Measurements from ENCODE around the gene PLPPR3.
"Not testable (repeated sequence)": the region's sequence is repeated elsewhere in the genome, so short reads cannot be mapped to it uniquely, and the experiment has no call there.

Gene PLPPR3

GRCh38 chr19:853014-853585, 31.3 kb upstream of the PLPPR3 start:
- DNase-seq: no peak

- no peak for DNase-seq
Measured at GRCh38 chr19:852136-853013, 30.6 kb upstream of the PLPPR3 start, which contains the start of gene ELANE. TSS of gene ELANE (plus strand) at chr19:852303. CDS start at chr19:852329, 26 bp downstream.

- DNase-seq: no peak
Measured at GRCh38 chr19:850979-851335, 29.2 kb upstream of the PLPPR3 start.

DNA sequence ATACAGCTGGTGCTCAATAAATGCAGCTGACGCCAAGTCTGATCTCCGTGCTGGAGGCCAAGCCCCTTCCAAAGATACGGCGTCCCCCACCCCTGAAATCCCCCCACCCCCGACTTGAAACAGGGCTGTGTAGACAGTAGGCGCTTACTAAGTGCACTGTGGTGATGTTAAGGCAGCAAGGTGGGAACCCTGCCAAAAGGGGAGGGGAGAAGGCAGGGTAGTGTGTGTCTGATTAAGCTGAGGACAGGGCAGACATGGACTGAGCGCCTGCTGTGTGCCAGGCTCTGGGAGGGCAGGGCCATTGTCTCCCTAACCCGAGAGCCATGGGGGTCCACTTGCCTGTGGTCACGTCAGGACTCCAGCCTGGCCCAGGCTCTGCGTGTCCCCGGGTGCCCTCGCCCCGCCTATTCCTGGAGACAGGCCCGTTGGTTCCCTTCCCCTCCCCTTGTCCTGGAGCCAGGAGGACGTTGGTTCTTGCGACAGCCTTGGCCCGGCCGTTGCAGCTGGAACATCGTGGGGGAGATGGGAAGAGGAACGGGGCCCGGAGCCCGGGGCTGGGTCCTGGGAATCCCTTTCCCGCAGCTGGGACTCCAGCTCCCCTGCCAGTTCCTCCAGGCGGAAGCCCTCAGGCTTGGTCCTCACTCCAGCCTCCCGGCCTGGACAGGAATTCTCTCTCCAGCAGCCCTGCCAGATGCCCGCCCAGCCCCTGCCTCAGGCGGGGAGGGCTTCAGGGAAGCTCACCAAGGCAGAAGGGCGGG, 28.6 kb upstream of the PLPPR3 start:
- DNase-seq: no peak

GRCh38 chr19:849195-849594, 27.4 kb upstream of the PLPPR3 start:
- not testable (repeated sequence) for DNase-seq

GRCh38 chr19:848386-848921, 26.7 kb upstream of the PLPPR3 start:
- DNase-seq: no peak

DNA sequence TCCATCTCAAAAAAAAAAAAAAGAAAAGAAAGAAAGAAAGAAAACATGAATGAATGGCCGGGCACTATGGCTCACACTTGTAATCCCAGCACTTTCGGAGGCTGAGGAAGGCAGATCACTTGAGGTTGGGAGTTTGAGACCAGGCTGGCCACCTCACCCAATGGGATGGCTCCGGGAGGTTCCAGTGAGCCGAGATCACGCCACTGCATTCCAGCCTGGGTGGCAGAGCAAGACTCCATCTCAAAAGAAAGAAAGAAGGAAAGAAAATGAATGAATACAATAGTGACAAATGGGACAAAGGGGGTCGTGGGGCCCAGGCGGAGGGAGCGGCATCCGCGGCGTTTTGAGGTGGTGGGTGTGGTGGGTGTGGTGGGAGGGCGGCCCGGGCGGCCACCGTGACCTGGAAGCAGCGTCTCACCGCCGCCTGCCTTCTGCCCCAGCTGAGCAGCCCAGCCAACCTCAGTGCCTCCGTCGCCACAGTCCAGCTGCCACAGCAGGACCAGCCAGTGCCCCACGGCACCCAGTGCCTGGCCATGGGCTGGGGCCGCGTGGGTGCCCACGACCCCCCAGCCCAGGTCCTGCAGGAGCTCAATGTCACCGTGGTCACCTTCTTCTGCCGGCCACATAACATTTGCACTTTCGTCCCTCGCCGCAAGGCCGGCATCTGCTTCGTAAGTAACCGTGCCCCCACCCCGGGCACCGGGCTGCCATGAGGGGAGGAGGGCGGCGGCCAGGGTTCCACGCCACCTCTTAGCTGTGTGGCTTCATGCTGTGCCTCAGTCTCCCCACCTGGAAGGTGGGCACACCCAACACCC, 24.2 kb upstream of the PLPPR3 start:
- DNase-seq: no peak

GRCh38 chr19:844546-844971, 22.8 kb upstream of the PLPPR3 start:
- no peak for DNase-seq

DNA sequence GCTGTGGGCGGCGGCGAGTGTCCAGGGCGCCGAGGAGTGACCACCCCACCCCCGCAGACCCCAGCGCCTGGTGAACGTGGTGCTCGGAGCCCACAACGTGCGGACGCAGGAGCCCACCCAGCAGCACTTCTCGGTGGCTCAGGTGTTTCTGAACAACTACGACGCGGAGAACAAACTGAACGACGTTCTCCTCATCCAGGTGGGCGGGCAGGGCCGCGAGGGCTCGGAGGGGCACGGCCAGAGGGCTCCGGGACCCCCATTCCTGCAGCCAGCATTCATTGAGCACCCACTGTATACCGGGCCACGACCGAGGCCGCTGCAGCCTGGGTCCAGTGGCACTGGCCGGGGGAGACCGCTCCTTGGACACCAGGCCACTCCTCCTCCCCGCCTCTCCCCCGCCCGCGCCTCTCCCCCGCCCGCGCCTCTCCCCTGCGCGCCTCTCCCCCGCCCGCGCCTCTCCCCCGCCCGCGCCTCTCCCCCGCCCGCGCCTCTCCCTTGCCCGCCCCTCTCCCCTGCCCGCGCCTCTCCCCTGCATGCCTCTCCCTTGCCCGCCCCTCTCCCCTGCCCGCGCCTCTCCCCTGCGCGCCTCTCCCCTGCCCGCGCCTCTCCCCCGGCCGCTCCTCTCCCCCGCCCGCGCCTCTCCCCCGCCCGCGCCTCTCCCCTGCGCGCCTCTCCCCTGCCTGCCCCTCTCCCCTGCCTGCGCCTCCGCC, 22.2 kb upstream of the PLPPR3 start:
- DNase-seq: no peak

- DNase-seq: no peak
Measured at GRCh38 chr19:843180-843835, 21.6 kb upstream of the PLPPR3 start.

DNA sequence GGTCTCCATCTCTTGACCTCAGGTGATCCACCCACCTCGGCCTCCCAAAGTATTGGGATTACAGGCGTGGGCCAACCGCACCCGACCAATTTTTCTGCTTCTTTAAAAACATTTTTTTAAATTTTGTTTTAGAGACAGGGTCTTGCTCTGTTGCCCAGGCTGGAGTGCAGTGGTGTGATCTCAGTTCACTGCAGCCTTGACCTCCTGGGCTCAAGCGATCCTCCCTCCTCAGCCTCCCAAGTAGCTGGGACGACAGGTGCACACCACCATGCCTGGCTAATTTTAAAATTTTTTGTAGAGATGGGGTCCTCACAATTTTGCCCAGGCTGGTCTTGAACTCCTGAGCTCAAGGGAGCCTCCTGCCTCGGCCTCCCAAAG, 21.0 kb upstream of the PLPPR3 start:
- DNase-seq: not testable (repeated sequence)

DNA sequence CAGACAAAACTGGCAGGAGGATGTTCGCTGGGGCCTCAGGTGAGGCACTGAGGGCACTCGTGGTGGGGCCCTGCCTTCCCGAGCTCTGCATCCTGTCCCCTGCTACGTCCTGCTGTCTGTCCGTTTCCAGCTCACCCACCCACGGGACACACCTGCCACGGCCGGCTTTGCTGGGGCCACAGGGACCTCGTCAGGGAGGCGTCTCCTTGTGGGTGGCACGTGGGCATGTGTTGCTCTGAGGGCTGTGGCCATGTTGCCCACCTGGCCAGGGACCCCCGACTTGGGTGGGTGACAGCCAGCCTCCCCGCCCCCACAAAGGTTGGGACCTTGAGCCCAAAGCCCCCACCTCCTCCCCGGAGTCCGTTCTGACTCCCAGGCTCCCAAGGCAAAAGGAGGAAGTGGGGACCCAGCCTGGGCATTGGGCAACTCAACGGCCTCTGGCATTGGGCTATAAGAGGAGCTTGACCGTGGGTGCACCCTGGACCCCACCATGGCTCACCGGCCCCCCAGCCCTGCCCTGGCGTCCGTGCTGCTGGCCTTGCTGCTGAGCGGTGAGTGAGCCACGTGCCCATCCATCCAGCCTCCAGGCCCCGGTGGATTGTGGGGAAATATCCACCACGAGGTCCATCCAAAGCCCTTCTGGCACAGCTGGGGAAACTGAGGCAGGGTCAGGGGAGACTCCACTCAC, 18.9 kb upstream of the PLPPR3 start, which contains the start of gene PRTN3:
PRTN3 (plus strand) TSS at position 481 of the 688 bp plus-strand sequence; CDS start at position 491, 10 bp downstream.
- DNase-seq: no peak

- no peak for DNase-seq
Measured at GRCh38 chr19:835210-835810, 13.6 kb upstream of the PLPPR3 start.

DNA sequence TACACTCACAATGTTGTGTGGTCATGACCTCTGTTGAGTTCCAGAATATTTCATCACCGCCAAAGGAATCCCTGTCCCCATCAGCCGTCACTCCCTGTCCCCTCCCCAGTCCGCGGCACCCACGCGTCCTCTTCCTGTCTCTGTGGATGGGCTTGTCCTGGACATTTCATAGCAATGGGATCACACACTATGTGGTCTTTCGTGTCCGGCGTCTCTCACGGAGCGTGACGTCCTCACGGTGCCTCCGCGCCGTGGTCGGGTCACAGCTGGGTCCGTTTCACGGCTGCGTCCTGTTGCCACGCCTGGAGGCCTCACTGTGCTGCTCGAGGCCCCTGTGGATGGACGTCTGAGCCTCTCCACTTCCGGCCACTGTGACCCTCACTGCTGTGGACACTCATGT, 12.5 kb upstream of the PLPPR3 start:
- no peak for DNase-seq

- DNase-seq: no peak
Measured at GRCh38 chr19:831407-832369, 9.9 kb upstream of the PLPPR3 start.

DNA sequence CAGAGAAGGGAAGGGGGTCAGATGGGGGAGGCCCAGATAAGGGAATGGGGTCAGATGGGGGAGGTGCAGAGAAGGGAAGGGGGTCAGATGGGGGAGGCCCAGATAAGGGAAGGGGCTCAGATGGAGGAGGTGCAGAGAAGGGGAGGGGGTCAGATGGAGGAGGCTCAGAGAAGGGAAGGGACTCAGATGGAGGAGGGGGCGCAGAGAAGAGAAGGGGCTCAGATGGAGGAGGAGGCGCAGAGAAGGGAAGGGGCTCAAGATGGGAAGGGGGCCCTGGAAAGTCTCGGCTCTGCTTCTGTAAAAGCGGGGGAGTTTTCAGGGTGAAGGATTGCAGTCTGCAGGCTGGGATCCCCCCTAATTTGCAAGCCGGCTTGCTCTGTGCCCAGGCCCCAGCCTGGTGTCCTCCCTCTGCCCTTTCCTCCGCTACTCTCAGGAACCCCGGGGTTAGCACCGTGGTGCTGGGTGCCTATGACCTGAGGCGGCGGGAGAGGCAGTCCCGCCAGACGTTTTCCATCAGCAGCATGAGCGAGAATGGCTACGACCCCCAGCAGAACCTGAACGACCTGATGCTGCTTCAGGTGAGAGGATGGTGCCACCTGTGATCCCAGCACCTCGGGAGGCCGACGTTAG, 7.5 kb upstream of the PLPPR3 start:
- no peak for DNase-seq

DNA sequence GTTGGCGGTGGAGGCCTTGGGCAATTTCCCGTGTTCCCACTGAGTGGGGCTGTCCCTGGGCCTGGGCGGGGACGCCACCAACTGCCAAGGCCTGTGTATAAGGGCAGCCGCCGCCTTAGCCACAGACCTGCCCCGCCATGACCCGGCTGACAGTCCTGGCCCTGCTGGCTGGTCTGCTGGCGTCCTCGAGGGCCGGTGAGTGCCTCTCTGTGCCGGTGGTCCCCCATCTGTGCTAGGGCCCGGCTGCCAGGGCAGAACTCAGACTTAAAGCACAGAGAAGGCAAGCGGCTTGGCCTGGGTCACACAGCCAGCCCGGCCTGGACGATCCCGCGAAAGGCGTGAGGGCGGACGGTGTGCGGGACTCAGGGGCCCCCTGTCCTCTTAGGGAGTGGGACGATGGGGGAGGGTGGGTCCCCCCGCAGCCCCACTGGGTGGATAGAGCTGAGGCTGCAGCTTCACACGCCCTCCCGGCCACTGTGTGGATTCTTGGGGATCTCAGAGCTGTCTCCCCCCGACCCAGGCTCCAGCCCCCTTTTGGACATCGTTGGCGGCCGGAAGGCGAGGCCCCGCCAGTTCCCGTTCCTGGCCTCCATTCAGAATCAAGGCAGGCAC, 6.1 kb upstream of the PLPPR3 start, which contains the start of gene AZU1:
AZU1 (plus strand) TSS at position 128 of the 612 bp plus-strand sequence; CDS start at position 138, 10 bp downstream.
- no peak for DNase-seq

- no peak for DNase-seq
Measured at GRCh38 chr19:827314-827709, 5.6 kb upstream of the PLPPR3 start.
